GM19351 (cell line): ENCODE measurements around the gene GOLGA6L7.
"Not testable (repeated sequence)": the region's sequence is repeated elsewhere in the genome, so short reads cannot be mapped to it uniquely, and the experiment has no call there.

Source experiments
- ATAC-seq: cut with Tn5 transposase; IDR thresholded peaks from one replicate; pipeline ENCODE4 v1.9.1; 2021; ENCODE audit warnings: mild to moderate bottlenecking, moderate library complexity; ENCODE audit not compliant: unreplicated experiment

Gene GOLGA6L7

DNA sequence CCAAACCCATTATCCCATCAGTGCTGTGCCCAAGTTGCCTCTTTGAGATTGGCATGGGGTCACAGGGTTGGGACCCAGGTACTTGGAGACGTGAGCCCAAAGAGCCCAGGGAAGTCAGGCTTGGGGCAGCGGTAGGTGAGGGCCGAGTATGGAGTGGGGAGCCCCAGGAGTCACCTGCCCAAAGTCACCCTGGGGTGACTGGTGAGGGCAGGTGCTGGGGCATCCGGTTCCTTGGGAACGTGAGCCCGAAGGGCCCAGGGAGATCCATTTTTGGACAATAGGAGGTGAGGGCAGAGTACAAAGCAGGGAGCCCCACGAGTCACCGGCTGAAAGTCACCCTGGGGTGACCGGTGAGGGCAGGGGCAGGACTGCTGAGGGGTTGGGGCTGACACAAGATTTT lies 485 bp downstream of the GOLGA6L7 start:
- not testable (repeated sequence) for ATAC-seq

DNA sequence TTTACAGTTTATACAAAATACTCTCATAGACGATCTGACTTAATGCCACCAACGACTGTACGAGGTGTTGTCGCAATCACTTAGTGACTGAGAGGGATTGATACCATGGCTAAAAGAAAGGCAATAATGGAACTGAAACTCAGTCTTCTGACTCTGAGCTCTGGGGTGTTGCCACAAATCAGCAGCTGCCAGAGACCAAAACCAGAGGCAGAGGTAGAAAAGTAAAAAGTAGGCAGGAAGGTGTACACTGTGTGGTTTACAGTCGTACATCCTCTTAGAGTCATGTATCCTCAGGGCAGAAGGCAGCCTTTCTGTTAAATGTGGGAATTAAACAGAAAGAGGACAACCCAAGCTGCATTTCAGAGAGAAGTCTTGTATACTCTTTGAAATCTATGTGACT lies 1.2 kb downstream of the GOLGA6L7 start:
- ATAC-seq: not testable (repeated sequence)

- not testable (repeated sequence) for ATAC-seq
Observed at GRCh38 chr15:28844147-28844546, 4.3 kb downstream of the GOLGA6L7 start.

DNA sequence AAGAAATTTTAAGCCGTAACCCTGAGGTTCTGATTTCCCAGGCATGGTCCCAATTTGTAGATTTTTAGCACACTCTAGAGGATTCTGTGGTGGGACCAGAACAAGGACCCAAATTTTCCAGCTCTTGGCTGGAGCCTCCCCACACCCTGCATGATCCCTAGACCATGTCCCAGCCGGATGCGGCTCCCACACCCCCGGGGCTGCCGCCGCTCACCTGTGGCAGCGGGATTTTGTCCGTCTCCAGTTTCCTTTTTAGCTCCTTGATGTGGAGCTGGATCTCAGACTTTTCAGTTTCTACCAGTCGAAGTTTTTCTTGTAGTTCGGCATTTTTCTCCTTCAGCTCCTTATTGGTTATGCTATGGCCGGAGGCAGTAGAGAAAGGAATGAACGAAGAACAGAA lies 4.9 kb downstream of the GOLGA6L7 start:
- not testable (repeated sequence) for ATAC-seq

DNA sequence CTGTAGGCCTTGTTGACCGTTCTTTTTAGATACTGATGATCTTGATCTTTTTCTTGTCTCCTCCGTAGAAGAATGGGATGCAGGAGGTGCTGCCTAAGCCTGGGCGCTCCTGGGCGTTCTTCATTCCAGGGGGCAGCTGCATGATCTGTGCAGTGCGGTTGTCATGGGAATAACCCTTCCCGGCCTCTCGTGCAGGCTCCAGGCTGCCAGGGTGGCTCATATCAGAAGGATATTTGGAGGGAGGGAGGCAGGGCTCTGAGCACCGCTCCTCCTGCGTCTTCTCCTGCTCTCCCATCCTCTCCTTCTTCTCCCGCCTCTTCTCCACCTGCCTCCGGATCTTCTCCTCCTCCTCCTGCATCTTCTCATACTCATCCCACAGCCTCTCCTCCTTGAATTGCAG lies 6.2 kb downstream of the GOLGA6L7 start:
- not testable (repeated sequence) for ATAC-seq

DNA sequence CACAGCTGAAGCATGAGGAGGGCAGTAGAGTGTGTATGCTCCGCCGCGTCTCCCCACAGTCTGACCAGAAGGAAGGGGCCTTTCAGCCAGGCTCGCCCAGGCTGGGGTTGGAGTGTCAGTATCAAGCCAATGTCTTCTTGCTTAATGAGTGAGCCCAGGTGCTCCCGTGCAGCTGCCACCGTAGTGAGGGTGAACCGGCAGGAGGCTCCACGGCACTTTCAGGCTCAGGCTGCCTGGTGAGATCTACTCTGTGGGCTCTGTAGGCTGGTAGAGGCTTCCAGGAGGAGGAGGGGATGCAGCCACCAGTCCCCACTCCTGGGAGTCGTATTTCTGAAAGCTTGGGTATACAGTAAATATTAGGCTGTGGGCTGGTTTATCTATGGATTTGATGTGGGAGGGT lies 8.2 kb downstream of the GOLGA6L7 start:
- not testable (repeated sequence) for ATAC-seq

GRCh38 chr15:28834957-28835585 lies 13.4 kb downstream of the GOLGA6L7 start:
- not testable (repeated sequence) for ATAC-seq

GRCh38 chr15:28831897-28832587 lies 16.4 kb downstream of the GOLGA6L7 start:
- not testable (repeated sequence) for ATAC-seq

DNA sequence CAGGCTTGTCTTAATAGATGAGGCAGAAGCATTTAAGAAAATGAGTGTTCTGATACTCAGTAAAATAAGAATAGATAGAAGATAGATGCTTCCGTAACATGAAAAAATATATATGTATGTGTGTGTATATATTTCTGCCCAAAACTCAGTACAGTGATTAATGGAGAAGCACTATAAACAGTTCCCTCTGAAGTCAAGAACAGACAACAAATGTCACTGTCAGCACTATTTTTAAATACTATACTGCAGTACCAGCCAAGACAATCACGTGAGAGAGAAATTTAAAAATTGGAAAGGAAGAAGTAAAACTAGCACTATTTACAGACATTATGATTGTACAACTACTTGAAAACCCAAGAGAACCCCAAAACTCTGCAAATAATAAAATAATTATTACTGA lies 27.0 kb downstream of the GOLGA6L7 start:
- not testable (repeated sequence) for ATAC-seq

GRCh38 chr15:28819930-28820295 lies 28.5 kb downstream of the GOLGA6L7 start:
- not testable (repeated sequence) for ATAC-seq

- not testable (repeated sequence) for ATAC-seq
Observed at GRCh38 chr15:28819019-28819929, 29.2 kb downstream of the GOLGA6L7 start.

- ATAC-seq: not testable (repeated sequence)
Observed at GRCh38 chr15:28818168-28818567, 30.3 kb downstream of the GOLGA6L7 start.

- not testable (repeated sequence) for ATAC-seq
Observed at GRCh38 chr15:28814059-28814458, 34.4 kb downstream of the GOLGA6L7 start.

DNA sequence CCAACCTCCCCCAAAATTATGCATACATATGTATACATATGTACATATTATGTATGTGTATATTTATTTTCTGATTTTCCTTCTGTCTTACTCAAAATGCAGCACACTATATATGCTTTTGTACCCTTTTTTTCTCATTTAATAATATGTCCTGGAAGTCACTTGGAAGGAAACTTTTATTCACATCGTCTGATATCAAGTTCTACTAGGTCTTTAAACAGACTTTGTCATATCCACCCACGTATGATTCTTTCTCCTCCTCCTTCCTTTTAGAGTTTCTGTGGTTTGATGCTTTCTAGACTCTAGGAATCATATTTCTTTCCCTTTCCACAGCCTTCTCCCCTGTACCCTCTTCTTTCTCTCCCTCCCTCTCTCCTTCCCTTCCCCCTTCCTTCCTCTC lies 35.1 kb downstream of the GOLGA6L7 start:
- ATAC-seq: not testable (repeated sequence)

- not testable (repeated sequence) for ATAC-seq
Observed at GRCh38 chr15:28811852-28812550, 36.4 kb downstream of the GOLGA6L7 start.

DNA sequence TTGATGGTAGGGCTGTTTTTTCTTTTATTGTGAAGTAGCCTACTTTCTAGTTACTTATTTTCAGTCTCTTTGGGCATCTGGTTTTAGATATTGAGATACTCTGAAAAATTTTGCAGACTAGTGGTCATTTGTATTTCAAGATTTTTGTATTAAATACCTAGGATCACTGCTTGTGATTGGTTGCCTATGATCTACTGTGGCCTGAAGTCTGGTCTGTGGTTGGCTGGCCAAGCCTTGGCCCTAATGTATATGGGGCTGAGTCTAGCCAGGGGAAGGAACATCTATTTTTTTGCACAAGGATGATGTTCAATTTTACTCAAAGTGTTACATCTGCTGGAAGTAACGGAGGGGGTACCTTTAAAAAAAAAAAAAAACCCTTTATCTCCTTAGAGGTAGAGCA lies 38.0 kb downstream of the GOLGA6L7 start:
- not testable (repeated sequence) for ATAC-seq

DNA sequence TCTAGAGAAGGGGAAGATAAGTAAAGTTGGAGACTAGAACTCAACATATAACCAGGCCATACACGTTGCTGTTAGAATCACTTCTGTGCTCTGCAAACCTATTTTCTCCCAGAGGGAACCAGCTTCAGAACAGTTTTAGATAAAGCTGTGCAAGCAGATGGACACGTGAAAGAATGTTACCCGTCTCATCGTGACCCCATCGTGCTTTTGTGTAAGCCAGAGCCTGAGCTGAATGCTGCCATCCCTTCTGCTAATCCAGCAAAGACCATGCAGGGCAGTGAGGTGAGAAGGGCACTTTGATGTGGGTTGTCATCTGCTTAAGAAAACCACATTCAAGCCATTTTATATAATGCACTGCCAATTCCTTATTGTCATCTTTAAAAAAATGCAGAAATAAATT lies 40.3 kb downstream of the GOLGA6L7 start:
- ATAC-seq: not testable (repeated sequence)

DNA sequence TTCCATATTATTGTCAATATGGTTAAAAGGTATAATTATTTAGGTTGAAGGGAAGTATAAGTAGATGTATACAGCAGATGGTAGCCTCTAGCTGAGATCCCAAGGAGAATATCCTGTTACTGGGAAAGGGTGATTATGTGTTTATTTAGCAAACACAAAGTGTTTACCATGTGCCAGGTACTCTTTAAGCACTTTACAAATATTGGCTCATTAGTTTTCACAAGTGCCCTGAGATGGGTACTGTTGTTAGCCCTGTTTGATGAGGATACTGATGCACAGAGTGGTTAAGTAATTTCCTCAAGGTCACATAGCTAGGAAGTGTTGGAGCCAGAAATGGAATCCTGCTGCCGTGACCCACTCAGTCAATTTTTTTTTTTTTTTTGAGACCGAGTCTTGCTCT lies 48.1 kb downstream of the GOLGA6L7 start:
- ATAC-seq: not testable (repeated sequence)

- not testable (repeated sequence) for ATAC-seq
Observed at GRCh38 chr15:28798234-28798633, 50.2 kb downstream of the GOLGA6L7 start.

DNA sequence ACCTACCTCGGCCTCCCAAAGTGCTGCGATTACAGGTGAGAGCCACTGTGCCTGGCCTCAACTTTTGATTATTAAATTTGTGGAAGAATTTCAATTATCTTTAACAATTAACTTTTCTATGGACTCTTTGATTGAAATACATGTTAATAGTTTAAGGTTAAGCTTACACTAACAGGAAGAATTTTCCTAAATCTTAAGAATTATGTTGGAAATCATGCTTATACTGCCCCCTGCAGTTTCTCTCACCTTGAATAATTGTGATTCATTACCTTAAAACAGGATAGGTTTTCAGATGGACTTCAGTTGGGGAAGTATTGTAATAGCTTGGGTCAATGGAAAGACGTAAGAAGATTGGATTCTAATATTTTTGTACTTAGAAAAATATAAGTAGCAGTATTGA lies 54.2 kb downstream of the GOLGA6L7 start:
- ATAC-seq: not testable (repeated sequence)
